Stimulated activated CD4-positive, alpha-beta T cell treated with anti-CD3 and anti-CD28 coated beads, Interleukin-15, amount 100 ng/mL, for 1 hour (primary cell): Measurements from ENCODE around the gene TLR9.

Experiments
- DNase-seq, 2 donors: peaks; one replicate each; pipeline ENCODE4 v3.0.0-alpha.2; 2020; ENCODE audit warnings: low read depth in 1 of 2, low spot score in 1 of 2

TLR9 gene

DNA sequence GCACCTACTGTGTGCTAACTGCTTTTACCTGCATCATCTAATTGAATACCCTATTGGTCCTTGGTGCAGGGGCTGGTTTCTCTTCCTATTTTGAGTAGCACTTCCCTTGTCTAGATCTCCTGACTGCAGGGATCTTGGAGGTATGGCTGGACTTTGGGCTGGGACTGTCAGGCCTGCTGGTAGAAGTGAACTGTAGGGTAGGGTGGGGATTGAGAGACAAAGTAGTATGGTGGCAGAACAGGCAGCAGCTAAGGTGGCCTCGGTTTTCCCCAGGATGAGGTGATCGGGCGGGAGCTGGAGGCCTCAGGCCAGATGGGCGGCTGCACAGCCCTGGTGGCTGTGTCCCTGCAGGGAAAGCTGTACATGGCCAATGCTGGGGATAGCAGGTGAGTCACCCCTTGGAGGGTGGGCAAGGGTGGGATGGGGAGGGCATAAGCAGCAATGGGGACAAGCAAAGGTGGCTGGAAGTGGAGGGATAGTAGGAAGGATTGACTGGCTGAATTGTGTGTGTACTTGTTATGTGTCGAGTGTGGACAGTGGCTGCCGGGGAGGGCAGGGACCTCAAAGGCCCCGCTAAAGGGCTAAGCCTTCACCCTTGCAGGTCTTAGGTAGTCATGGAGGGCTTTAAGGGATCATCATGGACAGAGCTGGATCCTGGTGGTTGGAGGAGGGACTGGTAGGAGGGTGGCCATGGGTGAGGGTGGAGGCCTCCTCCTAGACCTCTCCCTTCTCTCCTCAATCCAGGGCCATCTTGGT, 22.1 kb upstream of the TLR9 start:
- DNase-seq, result no peak

DNA sequence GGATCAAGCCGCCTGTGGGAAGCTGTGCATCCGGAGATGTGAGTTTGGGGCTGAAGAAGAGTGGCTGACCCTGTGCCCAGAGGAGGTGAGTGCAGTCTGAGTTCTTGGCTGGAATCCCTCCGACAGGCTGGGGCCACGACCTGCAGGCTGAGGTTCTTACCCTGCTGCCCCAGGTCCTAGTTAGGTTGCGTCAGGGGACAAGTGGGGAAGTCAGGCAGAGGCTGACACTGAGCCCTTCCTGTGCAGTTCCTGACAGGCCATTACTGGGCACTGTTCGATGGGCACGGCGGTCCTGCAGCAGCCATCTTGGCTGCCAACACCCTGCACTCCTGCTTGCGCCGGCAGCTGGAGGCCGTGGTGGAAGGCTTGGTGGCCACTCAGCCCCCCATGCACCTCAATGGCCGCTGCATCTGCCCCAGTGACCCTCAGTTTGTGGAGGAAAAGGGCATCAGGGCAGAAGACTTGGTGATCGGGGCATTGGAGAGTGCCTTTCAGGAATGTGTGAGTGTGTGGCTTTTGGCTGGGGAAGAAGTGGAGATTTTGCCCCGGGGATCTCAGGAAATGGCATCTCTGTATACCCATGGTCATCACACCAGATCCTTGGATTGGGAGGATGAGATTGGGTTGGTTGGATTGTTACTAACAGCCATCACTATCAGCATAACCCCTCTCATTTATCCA, 21.4 kb upstream of the TLR9 start:
- DNase-seq, result no peak

DNA sequence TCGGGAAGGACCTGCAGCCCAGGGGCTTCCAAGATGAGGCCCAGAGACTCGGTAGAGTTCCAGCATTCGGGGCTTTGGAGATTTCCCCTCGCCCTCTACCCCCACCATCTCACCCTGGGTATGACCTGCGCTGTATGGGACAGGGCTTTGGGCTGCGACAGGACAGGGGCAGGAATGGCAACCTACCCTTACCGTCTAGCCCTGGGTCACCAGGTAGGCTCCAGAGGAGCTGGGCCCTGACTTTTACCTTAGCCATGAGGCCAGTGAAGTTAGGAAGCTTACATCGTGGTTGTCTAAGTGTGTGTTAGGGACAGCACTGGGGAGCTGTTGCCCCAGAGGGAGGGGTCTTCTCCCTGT, 20.8 kb upstream of the TLR9 start:
- no peak for DNase-seq

DNA sequence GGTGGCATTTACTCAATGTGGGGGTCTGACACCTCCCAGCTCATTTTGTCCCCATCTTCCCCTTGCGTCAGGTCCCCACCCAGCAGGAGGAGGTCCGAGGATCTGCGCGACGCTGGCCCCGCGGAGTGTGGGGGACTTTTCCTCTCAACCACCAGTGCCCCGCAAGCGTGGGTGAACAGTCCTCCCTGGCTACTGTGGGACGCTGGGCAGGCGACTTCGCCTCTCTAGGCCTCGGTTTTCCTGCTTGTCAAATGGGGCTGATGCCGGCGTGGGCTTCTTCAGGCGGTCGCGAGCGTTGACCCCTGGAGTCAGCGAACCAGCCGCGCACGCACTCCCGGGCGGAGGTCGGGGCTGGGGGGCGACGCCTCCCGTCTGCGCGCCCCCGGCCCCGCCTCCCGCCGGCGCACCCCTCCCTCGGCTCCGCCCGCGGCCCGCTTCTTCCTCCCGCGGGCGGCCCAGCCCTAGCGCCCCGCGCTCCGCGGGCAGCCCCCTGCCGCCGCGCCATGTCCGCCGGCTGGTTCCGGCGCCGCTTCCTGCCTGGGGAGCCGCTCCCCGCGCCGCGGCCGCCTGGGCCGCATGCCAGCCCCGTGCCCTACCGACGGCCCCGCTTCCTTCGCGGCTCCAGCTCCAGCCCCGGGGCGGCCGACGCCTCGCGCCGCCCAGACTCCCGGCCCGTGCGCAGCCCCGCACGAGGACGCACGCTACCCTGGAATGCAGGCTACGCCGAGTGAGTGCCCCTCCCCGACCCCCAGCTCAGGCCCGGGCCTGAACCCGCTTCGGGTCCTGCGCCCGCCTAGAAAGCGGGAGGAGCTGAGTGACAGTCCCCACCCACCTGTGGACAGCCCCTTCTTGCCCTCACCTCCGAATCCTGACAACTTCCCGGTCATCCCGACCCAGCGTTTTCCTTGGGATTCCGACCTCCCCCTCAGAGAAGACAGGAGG, 20.1 kb upstream of the TLR9 start, which contains the start of gene PPM1M:
PPM1M (plus strand) TSS at position 438 of the 942 bp plus-strand sequence; CDS start at position 504, 66 bp downstream.
- peak; percentile 42 to 47 for DNase-seq

DNA sequence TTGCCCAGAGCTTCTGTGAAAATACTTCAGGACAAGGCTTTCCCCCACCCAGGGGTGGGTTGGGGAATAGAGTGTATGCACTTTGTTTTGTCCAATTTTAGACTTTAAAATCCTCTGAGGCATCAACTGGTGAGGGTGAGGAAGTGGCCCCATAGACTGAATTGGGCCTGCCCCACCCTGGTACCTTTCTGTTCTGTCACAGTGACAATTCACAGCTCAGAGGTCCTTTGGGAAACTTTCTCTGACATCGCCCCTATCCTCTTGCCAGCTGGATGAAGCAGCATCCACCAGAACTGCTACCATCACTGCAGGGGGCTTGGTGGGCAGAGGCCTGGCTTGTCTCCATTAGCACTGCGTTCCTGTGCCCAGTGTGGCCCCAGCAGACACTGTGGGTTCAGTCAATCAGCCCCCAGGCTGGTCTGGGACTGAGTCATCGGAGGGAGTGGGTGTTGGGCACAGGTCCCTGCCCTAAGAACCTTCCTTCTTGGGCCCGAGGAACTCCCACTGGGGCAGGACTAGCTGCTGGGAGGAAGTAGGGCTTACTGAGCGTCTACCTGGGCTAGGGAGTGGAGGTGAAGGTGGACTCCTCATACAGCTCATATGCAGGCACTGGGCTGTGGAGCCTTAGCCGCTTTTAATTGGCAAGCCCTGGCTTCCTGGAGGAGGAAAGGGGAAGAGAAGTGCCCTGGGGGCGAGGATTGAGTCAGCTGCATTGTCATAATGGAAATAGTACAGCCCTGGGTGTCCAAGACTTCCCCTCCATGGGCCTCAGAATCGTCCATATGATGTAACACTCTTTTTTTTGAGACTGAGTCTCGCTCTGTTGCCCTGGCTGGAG, 18.6 kb upstream of the TLR9 start:
- no peak for DNase-seq

DNA sequence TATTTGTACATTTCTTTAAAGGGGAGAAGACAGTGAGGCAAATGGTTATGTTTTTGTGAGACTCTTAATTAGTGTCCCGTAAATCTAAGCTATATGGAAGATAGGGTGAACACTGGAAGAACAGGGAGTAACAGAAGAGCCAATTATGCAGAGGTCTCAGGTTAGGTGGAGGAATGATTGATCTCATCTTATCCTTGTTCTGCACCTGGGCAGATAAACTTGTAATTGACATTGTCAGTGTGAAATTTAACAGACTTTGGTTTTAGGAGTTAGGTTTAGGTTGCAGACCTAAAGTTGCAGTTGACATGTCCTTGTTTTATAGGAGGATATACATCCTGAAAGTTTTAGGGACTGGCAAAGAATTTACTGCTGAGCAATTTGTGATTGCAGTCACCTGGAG, 16.6 kb upstream of the TLR9 start:
- no peak for DNase-seq

DNA sequence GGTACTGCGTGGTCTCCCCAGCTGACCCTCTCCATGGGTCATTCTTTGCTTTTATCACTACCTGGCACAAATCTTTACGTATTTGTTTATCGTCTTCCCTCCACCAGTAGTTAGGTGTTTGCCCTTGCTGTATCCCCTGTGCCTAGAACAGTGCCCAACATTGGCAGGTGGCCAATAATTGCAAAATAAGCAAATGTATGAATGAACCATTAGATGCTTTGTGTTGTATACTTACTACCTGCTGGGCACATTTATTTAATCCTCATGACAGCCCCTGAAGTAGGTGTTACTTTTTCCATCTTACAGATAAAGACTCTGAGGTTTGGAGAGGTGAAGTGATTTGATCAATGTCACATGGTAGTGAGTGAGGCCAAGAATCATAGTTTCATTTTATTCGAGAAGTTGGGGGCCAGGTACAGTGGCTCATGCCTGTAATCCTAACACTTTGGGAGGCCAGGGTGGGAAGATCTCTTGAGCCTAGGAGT, 15.5 kb upstream of the TLR9 start:
- no peak for DNase-seq

DNA sequence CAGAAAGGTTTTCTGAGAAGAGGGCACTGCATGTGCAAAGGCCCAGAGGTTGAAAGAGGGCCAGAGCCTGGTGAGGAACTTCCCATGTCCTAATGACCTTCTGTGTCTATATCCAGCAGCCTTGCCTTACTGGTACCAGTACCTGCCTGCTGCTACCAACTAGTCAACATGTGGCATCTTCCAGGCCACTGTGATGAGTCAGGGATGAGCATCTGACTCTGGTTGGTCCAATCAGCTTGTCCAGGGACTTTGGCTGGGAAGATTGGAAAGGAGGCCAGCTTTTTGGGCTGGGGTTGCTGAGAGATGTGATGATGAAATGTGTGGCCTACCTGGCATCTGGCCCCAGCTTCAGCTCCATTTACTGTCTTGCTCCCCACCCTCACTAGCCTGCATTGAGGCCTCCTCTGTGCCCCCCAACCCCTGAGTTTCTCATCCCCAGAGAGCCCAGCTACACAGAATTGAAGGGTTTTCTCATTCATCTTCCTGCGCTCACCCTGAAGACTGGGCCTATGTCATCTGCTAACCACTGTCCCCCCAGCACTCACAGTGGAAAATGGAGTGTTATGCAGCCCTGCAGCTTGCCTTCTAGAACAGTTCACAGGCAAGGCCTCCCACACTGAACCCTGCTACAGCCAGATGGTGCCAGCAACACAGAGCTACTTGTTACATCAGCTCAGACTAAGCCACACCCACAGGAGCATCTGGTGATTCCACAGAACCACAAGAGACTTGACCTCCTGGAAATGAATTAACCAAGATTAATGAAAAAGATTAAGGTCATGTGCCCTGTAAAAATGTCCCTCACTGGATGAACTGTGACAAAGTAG, 14.8 kb upstream of the TLR9 start:
- no peak for DNase-seq

DNA sequence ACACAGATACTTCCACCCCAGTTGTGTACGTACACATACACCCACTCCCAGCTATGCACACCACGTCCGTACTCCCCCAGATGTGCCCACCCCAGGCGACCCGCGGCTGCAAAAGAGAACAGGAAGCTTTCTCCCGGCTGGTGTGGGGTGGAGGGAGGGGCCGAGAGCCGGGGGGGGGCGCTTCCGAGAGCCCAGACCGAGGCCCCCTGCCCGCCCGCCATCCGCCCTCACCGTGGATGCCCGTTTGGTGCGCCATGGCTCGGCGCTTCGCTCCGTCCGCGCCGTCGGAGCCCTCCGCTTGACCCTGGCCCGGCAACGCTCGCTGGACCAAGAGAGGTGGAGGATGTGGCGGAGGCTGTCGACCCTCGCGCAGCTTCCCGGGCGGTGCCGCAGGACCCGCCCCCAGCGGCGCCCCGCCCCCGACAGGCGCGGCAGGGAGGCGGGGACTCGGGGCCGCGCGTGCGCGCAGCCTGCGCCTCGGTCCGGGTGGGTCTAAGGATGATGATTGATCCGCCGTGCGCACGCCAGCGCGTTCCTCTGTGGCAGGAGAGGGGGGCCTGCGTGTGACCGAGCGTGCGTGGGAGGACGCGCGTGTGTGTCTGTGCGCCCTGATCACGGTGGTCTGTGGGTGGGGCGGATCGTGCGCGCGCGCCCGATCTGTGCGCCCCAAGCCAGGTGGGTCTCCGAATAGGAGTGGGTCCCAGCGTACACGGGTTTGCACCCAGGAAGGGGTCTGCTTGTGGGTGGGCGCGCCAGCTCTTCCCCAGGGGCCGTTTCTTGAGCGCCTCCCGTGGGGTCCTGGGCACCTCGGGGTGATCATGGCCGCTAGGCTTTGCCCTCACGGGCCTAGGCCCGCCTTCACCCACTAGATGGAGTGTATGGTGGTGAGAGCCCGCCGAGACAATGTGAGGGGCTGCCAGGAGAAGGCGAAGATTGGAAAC, 13.6 kb upstream of the TLR9 start, which contains the start of gene TWF2:
TWF2 (minus strand) TSS at position 398 of the 941 bp plus-strand sequence; CDS start at position 256, 142 bp downstream.
- peak; percentile 77 to 84 for DNase-seq

DNA sequence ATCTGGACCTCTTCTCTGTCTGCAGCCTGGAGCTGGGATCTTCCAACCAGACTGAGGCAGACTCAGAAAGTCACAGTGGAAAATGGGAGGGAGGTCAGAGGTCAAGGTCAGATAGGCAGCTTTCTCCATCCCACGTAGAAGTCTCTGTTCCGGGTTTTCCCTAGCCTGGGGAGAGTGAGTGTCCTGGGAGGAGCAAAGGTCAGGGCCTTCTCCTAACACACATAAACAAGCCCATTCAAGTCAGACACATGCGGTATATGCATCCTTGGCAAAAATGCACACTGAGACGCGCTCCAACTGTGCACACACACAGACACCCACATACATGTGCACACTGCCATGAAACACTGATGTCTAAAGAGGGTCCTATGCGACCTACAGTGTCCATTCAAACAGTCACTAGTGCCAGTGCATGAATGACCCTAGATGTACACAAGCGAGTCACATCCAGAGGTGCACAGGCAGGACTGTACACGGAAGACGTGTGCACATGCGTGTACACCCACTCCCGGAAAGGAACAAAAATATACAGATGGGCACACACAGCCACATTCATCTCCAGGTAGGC, 12.8 kb upstream of the TLR9 start:
- no peak for DNase-seq

DNA sequence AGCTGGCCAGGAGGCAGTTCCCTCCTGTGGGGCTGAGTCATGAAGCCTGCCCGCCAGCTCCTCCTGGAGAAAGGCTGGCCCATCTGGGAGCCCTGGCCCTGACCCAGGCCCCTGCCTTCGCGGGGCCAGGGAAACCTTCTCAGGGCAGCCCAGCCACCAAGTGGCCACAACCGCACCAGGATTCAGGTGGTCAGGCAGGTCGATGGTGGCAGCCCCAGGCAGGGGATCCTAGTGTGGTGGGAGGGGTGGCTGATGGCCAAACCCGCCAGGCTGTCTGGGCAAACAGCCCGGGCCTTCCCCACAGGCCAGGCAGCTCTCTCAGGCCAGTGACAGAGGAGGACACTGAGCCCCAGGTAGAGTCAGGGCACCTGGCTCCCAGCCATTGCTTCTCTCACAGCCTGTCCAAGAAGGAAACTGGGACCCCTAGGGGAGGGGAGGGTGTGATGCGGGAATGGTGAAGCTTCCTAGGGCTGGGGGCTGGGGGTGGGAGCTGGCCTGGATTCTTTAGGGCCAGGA, 12.3 kb upstream of the TLR9 start:
- no peak for DNase-seq

DNA sequence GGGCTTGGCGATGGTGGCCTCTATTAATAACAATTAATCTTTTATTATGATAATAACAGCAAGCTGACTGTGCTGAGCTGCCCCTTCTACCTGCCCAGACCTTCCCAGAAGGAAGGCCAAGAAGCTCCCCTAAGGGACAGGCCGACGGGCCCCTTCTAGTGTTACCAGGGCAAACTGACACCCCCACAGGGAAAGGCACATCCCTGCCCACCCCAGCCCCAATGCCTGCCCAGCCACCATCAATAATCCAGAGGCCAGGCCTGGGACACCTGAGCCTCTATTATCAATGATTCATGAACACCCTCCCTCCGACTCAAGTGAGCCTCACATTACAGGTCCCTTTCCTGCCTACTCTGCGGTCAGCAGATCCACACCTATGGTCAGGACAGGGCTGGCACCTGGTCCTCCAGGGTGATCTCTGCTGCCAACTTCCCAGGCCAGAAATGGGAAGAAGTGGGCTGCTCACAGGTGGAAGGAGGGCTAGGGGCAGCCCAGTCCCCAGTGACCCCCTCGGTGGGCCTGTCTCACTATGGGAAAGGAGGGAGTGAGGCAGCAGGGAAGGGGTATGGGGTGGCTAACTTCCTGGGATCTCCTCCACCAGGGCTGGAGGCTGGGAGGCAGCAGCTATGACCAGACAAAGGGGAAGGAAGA, 11.7 kb upstream of the TLR9 start:
- DNase-seq, result no peak

DNA sequence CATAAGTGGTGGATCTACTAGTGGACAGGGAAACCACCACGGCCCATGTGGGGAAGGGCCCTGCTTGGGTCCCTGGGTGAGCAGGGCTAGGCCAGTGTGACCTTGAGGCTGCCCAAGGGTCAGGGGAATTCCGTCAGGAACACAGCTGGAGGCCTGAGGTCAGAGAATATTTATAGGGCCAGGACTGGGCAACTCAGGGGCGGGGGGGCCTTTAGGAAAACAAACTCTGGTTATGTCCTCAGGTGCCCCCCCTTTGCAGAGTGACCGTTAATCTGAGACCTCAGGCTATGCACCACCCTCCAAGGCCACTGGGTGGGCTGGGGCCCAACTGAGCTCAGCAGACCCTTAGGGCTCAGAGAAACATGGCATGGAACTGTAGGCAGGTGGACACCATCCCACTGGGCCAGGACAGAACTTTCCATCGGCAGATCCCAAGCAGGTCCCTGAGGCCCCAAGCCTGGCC, 11.0 kb upstream of the TLR9 start:
- DNase-seq, result no peak

DNA sequence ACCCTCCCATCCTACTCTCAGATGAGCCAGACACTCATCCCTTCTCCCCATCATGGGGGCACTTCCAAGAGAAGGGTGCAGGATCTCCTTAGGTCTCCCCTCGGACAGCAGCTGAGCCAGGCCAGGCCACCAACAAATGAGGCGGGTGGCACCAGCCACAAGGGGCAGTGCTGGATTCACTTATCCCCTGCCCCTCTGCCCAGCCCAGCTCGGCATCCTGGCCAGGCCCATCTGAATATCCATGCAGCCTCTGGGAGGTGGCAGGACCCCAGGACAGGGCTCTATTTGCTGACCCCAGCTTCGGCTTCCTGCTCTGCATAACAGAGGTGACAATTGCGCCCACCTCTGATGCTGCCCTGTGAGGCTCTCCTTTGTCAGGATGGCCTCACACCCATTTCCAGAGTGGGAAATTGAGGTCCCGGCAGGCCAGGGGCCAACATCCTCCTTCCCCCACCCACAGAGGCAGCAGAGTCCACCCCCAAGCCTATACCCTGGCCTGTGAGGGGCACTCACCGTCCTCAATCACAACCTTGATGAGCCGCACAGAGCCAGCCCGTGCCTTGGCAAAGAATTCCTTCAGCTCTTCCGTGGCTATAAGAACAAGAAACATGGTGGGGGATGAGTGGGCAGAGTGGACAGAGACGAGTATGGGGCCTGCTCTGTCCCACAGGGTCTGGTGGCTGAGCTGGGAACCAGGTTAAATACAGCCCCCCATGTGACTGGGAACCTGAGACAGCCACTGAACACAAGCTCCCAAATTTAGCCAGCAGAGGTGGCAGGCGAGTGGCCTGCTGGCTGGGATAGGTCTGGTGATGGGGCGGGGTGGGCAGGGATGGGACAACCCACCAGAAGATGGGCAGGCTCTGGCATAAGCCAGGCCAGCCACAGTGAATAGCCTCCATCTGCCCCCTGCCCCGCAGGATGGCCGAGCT, 9.3 kb upstream of the TLR9 start:
- no peak for DNase-seq

DNA sequence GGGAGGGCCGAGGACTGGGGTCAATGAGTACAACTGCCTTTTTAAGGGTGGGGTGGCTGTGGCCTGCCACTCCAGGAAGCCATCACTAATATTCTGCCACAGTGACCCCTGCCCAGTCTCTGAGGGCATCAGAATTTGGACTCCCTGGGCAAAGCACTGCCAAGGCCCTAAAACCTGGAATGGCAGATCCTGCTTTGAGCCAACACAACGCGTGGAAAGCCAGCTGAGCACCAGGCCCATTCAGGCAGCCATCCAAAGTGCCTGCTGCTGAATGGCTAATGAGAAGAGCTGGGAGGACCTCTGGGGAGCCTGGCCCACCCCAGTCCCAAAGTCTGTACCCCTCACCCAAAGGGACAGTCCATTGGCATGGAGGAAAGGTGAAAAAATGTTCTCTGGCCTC, 8.5 kb upstream of the TLR9 start:
- no peak for DNase-seq

DNA sequence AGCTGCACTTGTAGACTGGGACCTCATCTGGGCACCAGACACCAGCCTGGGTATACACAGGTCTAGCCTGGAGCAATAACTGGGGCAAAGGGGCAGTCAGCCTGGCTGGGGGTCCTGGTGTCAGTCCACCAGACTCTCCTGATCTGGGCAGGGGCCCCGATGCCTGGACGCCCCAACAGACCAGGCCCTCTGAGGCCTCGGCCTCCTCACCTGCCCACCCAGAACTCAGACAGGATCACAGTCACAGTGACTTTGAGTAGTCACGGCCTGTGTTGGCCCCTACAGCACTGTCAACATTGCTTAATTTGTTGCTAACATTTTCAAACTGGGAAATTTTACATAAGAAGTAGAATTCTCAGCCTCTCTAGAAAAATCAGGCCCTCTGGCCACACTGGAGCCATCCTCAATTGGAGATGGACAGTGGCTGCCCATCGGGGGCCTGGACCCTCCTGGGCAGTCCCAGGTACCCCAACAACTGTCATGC, 7.7 kb upstream of the TLR9 start:
- no peak for DNase-seq
